Sigmoid colon (tissue), 7 donors: ENCODE results near the gene ANKRD60. TPM values are rescaled to one million over a fixed set of nuclear protein-coding genes. Genes with fewer than 3 reads are reported as not detected.
A peak's percentile ranks its signal among the peaks of the same experiment; 100 is the strongest.

Source experiments
- DNase-seq: peaks from one replicate; pipeline ENCODE4 v3.0.0-alpha.2; 2019
- H3K27ac ChIP-seq, 4 donors: fragments of 200-600 bp; sonication (generic); one replicate each; pipeline ENCODE4 v1.5.1; 2016 to 2019; ENCODE audit warnings: mild to moderate bottlenecking in 1 of 4
- H3K27me3 ChIP-seq, 3 donors: fragments of 200-600 bp; sonication (generic); one replicate each; pipeline ENCODE4 v1.5.1; 2019; ENCODE audit warnings: mild to moderate bottlenecking in 1 of 3
- H3K36me3 ChIP-seq, 4 donors: fragments of 200-600 bp; sonication (generic); one replicate each; pipeline ENCODE4 v1.5.1; 2016 to 2019
- H3K4me1 ChIP-seq, 4 donors: fragments of 200-600 bp; sonication (generic); one replicate each; pipeline ENCODE4 v1.5.1; 2017 to 2019
- H3K4me3 ChIP-seq, 4 donors: fragments of 200-600 bp; sonication (generic); one replicate each; pipeline ENCODE4 v1.5.1; 2017 to 2019; ENCODE audit warnings: mild to moderate bottlenecking in 2 of 4, moderate library complexity in 1 of 4
- H3K9me3 ChIP-seq, 4 donors: fragments of 200-600 bp in 3 of 4; sonication (generic) in 3 of 4; one replicate each; pipeline versions ENCODE4 v1.5.1 to v1.6.1; 2013 to 2019
- EP300 ChIP-seq, 4 donors: sonication (generic); formaldehyde crosslinking; IDR thresholded peaks; one replicate each; pipeline ENCODE4 v1.6.1; 2017; ENCODE audit warnings: antibody characterized with exemption in 4 of 4
- POLR2A ChIP-seq, 2 donors: fragments of 450-650 bp; IDR thresholded peaks; one replicate each; pipeline ENCODE4 v1.6.1; 2016; ENCODE audit warnings: antibody characterized with exemption in 2 of 2, mild to moderate bottlenecking in 2 of 2, moderate library complexity in 2 of 2
- POLR2AphosphoS5 ChIP-seq, 4 donors: sonication (generic); formaldehyde crosslinking; IDR thresholded peaks; one replicate each; pipeline ENCODE4 v1.6.1; 2017; ENCODE audit warnings: antibody characterized with exemption in 4 of 4
- WGBS, 2 donors: extraction: QIAGEN DNeasy Blood & Tissue Kit; methylation state at CpG; one replicate each; pipeline ENCODE4 v1.1.7; 2013; 5-methylcytosine and 5-hydroxymethylcytosine counted together
- intact Hi-C: fragments of 100-400 bp; cut with DNase I; formaldehyde crosslinking; loops from one replicate; pipeline ENCODE4 v1.15.1; 2023
- polyA plus RNA-seq, 3 donors: library from polyadenylated mRNA; stranded (reverse); fragments of 200-250 nt; gene quantifications; one replicate each; pipeline ENCODE4 v1.2.3, GENCODE V29; 2013
- total RNA-seq, 4 donors: library from RNA; depleted of rRNA; stranded (reverse); fragments of >200 nt; gene quantifications; one replicate each; pipeline ENCODE4 v1.1.0, GENCODE V29; 2016
- TF ChIP-seq, protein P1 (sequence below), 4 experiments: fragments of 450-650 bp in 3 of 4; fragments of 200-600 bp in 1 of 4; IDR thresholded peaks; one replicate each; pipeline ENCODE4 v1.5.1; 2016 to 2019; ENCODE audit warnings: antibody characterized with exemption in 4 of 4, mild to moderate bottlenecking in 3 of 4, moderate library complexity in 2 of 4
- donor health status: healthy with polysubstance abuse.
- donor health status: Bipolar disorder and iron deficiency.
- donor health status: healthy.

ANKRD60 gene
- total and polyA plus RNA-seq, 7 donors: 0.82 TPM; not detected in 6

DNA sequence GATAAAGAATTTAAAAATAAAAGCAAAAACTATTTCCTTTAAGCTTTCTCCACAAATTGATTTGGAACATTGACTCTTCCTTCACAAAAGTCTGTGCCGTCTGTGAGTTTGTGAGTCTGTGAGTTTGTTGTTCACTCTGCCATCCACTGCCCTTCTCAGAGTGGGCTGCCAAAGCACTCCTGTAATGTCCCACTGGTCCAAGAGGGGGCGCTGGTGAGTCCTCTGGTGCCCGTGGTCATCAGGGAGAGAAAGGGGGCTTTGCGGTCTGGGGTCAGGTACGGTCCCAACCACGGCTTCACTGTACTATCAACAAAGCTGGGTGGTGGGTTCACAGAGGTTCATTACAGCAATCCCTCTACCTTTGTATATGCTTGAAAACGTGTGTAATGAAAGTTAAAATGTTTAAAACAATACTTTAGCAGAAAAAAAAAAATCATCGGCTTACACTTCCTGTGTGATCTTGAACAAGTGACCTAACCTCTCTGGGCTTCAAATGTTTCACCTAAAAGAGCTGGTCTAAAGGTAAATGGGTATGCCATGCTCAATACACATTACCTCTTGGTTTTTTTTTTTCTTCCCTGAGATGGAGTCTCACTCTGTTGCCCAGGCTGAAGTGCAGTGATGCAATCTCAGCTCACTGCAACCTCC, 5.6 kb upstream of the ANKRD60 start:
- DNase-seq: no peak
- WGBS, 2 donors: 62 to 63% methylated on average over 8 of the region's 8 CpGs
- Histone ChIP-seq H3K27ac (no peak overlapping the region), H3K27me3 (peaks cover 0 to 8% (median 0%) of the 10 kb centered on the region in 3 donors), H3K9me3 (no peaks in the 10 kb centered on the region), H3K4me1 (peaks cover 0 to 15% (median 7%) of the 10 kb centered on the region in 4 donors), H3K36me3 (peaks cover 0 to 28% (median 6%) of the 10 kb centered on the region in 4 donors), H3K4me3 (no peak overlapping the region)
- no peak for TF ChIP-seq EP300 (IDR thresholded peaks at IDR 0.05)
- TF ChIP-seq, protein P1, sequence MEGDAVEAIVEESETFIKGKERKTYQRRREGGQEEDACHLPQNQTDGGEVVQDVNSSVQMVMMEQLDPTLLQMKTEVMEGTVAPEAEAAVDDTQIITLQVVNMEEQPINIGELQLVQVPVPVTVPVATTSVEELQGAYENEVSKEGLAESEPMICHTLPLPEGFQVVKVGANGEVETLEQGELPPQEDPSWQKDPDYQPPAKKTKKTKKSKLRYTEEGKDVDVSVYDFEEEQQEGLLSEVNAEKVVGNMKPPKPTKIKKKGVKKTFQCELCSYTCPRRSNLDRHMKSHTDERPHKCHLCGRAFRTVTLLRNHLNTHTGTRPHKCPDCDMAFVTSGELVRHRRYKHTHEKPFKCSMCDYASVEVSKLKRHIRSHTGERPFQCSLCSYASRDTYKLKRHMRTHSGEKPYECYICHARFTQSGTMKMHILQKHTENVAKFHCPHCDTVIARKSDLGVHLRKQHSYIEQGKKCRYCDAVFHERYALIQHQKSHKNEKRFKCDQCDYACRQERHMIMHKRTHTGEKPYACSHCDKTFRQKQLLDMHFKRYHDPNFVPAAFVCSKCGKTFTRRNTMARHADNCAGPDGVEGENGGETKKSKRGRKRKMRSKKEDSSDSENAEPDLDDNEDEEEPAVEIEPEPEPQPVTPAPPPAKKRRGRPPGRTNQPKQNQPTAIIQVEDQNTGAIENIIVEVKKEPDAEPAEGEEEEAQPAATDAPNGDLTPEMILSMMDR (IDR thresholded peaks at IDR 0.05): peak in 2 of 4 experiments; percentile 30 to 54
- no peak for TF ChIP-seq POLR2AphosphoS5 (IDR thresholded peaks at IDR 0.05)
- intact Hi-C loops: loop anchor here (10.0 kb wide), 2 partner anchors 849 to 991 kb away; no protein-coding TSS in a partner anchor

DNA sequence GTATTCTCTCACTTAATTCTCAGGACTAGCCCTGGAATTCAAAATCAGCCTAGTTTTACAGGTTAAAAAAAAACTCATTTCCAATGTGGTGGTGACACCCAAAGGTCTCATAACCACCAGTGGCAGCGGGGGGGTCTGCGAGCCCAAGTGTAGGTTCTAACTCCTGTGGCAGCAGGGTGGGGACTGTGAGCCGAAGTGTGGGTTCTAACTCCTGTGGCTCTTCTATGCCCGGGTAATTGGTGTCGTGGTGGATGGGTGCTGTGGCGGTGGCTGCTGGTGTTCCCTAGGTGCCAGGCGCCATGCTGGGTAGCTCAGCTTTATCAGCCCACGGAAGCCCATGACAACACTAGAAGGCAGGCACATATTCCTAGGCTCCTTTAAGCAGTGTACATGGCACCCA, 4.9 kb upstream of the ANKRD60 start:
- intact Hi-C loops: loop anchor here (10.0 kb wide), 2 partner anchors 849 to 991 kb away; no protein-coding TSS in a partner anchor
- DNase-seq: no peak
- peaks cover 0 to 20% (median 12%) of the 10 kb centered on the region in 4 donors for H3K4me1 ChIP-seq
- no peak for TF ChIP-seq EP300 (IDR thresholded peaks at IDR 0.05)
- TF ChIP-seq, protein P1 (IDR thresholded peaks at IDR 0.05): no peak
- peaks cover 0 to 22% (median 3%) of the 10 kb centered on the region in 4 donors for H3K36me3 ChIP-seq
- H3K27ac ChIP-seq: no peak overlapping the region
- no peak overlapping the region for H3K4me3 ChIP-seq
- no peaks in the 10 kb centered on the region for H3K9me3 ChIP-seq
- WGBS, 2 donors: 96 to 97% methylated on average over 8 of the region's 8 CpGs
- H3K27me3 ChIP-seq: peaks cover 0 to 14% (median 5%) of the 10 kb centered on the region in 3 donors

DNA sequence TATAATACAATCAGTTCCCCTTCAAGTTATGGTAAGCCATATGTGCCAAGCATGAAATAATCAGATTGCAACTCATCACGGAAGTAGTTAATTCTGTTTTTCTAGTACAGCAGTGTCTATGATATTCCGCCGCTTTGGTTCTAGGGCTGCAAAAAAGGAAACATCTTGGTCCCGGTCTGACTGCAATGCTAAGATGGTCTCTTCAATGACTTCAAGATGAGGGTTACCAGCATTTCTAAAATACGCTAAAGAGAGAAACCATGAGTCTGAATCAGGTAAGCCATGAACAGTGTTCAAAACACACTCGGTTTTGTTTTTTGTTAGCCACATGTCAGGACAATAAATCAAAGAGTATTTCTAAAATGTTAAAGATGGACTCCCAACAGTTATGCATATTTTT, 3.2 kb upstream of the ANKRD60 start:
- H3K27me3 ChIP-seq: peaks cover 11 to 31% (median 21%) of the 10 kb centered on the region in 3 donors
- WGBS, 2 donors: 71 to 79% methylated on average over 6 of the region's 6 CpGs
- H3K4me1 ChIP-seq: peaks cover 0 to 15% (median 12%) of the 10 kb centered on the region in 4 donors
- TF ChIP-seq, protein P1 (IDR thresholded peaks at IDR 0.05): no peak
- TF ChIP-seq POLR2A (IDR thresholded peaks at IDR 0.05): no peak
- TF ChIP-seq POLR2AphosphoS5 (IDR thresholded peaks at IDR 0.05): no peak
- TF ChIP-seq EP300 (IDR thresholded peaks at IDR 0.05): no peak
- no peak overlapping the region for H3K4me3 ChIP-seq
- no peak for DNase-seq
- H3K27ac ChIP-seq: no peak overlapping the region
- H3K36me3 ChIP-seq: peaks cover 0 to 22% (median 2%) of the 10 kb centered on the region in 4 donors
- intact Hi-C loops: loop anchor here (10.0 kb wide), 2 partner anchors 847 to 993 kb away; no protein-coding TSS in a partner anchor
- H3K9me3 ChIP-seq: no peaks in the 10 kb centered on the region

DNA sequence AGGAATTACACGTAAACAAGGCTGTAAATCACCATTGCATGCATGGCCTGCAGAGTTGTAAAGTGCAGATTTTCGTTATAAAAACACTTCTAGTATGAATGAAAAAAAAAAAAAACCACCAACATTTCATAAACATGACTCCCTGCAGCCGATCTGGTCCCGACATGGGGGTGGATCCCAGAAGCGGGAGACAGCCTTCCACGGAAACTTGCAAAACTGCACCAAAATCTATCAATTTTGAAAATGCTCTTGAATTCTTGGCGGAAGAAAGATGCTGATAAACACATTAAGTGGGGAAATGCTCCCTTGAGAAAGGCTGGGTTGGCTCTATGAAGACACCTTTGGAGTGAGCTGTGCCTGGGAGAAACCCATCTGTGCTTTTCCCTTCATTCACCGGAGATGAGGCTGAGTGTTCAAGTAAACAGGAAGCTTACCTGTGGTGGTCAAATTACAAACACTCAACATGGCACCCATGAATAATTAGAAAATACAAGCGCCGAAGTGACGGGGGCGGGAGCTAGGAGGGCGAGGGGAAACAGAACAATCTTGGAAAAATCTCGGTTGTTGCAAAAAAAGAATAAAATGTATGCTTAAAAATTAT, 845 bp upstream of the ANKRD60 start:
- Histone ChIP-seq H3K4me3 (peak overlapping the region in 2 of 4 donors; percentile 22 to 44), H3K27ac (no peak overlapping the region)

More for the DNA sequence above, 845 bp upstream of the ANKRD60 start:
- TF ChIP-seq POLR2A (IDR thresholded peaks at IDR 0.05) (no peak), POLR2AphosphoS5 (IDR thresholded peaks at IDR 0.05) (no peak), EP300 (IDR thresholded peaks at IDR 0.05) (no peak)
- TF ChIP-seq, protein P1 (IDR thresholded peaks at IDR 0.05): no peak
- DNase-seq: peak; percentile 26
- WGBS, 2 donors: 56 to 57% methylated on average over 14 of the region's 14 CpGs
- Histone ChIP-seq H3K9me3 (no peaks in the 10 kb centered on the region), H3K4me1 (peaks cover 0 to 15% (median 9%) of the 10 kb centered on the region in 4 donors), H3K27me3 (peaks cover 11 to 45% (median 32%) of the 10 kb centered on the region in 3 donors), H3K36me3 (peaks cover 0 to 11% (median 0%) of the 10 kb centered on the region in 4 donors)
- intact Hi-C loops: no loop called here
